Epidermal melanocyte (primary cell): ENCODE results near the gene MOB2.

Source experiments
- DNase-seq: peaks from one replicate; pipeline ENCODE4 v3.0.0; 2011; ENCODE audit warnings: low spot score; ENCODE audit not compliant: insufficient read length

Gene MOB2

DNA sequence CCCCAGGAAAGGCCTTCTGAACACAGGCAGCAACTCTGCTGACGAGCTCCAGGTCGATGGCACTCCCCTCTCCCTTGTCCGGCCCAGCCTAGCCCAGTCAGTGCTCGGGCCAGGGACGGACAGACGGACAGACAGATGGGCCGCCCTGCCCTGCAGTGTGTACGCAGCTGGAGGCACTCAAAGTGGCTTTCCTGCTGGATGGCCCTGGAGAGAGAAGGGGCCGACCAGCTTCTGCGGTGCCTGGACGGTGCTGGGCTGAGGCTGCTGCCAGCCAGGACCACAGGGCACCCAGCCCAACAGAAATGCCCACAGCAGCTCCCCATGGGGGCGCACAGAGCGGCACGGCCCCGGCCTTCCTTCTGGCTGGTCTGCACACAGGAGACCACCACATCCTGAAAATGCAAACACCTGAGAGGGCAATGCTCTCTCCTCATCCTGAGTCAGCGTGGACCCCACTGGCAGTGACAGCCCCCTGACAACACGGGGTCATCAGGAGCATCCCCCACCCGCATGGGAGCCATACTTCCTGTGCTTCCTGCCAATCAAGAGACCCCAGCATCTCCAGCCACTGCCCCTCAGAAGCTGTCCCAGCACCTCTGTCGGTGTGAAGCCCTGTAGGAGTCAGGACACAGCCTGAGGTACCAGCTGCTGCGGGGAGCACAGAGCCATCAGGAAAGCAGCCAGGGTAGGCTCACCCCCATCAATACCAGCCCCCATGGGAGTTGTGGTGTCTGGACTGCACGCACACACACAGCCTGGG, 692 bp upstream of the MOB2 start:
- no peak for DNase-seq

DNA sequence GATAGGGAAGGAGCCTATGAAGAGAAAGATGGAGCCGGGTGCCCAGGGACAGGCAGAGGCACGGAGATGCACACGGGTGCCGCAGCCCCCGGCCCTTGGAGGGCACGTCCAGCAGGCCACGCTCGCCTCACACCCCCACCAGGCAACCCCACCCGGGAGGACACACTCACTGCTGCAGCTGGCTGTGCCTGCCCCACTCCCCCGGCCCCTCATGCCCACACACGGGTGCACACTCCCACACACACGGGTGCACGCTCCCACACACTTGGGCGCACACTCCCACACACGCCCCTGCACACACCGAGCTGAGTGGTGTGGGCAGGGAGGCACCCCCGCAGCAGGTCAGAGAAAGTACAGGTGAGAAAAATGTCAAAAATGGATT, 1.1 kb downstream of the MOB2 start:
- DNase-seq: no peak

DNA sequence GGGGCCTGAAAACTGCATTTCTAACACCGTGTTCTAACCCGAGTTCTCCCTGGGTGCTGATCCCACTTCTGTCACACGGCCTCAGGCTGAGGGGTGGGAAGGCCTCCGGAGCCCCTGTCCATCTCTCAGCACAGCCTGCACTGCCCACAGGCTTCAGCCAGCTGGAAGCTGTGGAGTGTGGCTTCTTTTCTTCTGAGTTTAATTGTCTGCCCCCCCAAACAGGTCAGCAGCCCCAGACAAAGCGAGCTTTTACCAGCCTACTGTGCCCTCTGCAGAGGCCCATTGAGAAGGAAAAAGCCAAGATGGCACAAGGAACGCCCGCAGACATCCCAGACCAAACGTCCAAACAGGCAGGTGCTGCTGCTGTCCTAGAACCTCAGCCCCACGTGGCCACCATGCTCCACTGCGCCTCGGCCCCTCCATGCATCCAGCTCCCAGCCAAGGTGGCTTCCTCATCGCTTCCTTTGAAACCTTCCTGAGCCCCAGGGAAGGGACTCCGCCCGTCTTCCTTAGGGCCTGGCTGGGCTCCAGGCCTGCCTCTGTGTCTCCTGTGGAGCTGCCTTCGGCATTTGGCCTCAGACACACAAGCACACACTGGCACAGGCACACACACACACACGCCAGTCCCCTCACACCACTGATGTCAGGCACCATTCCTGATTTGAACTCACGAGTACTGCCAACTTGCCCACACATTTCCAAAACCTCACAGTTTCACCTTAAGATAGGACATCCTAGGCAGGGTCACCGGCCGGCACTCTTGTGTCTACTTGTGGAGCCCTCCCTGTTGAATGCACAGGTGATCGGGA, 1.7 kb downstream of the MOB2 start:
- no peak for DNase-seq

DNA sequence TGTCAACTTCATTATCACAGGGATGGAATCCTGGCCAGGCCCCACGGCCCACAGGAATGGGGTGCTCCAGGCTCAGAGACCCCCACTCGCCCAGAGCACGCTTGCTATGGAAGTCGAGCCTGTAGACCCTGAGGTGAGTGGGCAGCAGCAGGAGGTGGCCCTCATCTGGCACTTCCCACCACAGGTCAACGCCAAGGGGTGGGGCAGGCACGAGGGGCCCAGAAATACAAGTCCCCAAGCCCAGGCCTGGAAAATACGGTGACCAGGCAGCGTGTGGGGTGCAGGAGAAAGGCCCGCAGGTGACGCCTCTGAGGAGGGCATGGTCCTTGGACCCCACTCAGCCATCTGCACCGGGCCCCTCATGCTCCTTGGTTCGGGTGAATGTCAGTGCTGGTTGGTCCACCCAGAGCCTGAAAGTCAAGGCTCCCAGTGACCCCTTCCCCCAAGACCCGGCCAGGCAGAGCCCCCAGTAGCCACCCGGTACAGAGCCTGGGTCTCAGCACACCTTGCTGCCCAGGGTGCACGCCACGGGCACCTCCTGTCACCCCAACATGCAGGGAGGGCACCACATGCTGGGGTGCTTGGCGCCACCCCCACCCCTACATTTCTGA, 2.4 kb downstream of the MOB2 start:
- no peak for DNase-seq

DNA sequence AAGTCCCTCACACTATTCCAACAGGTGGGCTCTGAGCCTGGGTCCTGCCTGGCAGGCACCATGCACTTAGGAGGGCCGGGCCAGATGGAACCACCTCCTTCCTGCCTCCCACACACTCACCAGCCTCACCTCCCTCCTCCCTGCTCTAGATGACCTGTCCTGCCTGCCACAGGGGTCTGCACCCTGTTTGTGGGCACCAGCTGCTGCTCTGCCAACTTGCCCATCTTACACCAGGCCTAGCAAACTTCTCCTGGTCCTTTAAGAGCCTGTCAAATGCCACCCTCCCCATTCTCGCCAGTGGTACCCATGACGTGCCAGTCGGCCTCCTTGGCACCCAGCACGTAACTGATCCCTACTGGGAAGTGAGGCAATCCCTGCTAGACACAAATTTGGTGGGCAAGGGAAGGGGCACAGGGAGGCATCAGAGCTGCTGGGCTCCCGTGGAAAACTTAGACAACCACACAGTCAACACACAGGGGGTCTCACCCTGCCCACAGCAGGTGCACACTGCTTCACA, 3.1 kb downstream of the MOB2 start:
- DNase-seq: no peak

DNA sequence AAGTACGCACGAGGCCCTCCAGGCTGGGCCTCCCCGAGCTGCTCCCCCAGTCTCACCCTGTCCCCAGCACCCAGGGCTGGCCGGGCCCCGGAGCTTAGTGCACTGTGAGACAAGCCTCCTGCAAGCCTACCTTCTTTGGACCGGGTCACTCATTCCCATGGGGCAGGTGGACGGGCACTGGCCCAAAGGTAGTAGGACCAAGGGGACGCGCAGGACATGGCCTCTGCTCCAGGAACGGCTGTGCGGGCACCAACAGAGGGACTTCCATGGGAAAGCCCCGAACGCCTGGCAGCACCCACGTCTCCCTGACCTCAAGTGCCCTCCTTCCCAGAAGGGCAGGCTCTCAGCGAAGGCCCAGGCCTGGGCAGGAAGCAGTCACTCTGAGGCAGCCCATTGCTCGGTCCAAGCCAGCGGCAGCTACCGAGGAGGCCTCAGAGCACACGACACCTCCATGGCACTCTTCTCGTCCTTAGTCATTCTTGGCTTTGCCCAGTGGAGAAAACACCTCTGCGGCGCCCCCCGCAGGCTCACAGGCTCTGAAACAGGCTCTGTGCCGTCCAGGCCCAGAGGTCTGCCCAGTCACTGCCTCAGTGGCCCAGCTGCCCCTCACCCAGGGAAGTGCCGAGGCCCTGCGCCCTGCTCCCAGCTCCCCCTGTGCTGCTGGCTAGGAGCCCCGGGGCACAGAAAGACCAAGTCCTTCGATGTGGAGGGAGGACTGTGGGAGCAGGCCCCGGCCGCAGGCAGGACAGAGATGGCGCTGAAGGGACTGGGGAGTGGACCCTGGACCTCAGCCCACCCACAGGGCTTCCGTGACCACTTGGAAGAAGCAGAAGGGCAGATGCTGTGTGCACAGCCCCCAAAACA, 3.8 kb downstream of the MOB2 start:
- no peak for DNase-seq

DNA sequence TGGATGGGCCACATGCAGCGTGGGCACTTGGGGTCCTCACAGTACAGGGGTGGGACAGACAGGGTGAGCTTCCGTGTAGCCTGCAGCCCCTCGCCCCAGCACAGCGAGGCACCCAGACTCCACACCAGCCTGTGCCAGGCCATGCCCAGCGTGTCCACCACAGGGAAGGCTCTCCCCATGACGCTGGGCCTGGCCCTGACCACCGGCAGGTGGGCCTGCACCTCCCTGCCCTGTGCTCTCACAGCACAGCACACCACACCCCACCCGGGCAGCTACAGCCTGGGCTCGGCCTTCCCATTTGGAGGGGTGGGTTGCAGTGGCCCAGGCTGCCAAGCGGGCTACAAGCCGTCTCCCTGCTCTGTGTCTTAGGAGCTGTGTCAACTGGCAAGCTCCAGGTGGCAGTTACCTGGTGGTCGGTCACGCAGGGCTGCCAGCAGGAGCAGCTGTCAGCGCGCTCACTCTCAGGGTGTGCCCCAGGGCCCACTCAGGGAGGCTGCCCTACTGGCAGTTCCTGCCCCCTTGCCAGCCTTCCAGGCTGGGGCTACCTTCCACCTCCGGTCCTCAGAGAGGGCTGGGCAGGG, 4.6 kb downstream of the MOB2 start:
- no peak for DNase-seq

DNA sequence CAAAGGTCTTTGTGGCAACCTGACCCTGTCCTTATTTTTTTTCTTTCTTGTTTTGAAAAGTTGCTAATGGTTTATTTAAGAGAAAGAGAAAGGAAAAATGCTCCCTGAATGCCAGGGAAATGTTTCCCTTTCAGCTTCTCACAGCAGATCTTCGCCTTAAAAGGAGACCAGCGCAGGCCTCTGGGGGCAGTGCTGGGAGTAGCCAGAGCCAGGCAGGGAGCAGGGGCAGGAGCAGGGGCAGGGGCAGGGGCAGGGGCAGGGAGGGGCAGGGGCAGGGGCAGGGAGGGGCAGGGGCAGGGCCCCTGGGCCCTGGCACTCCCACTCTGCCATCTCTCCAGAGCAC, 5.1 kb downstream of the MOB2 start:
- no peak for DNase-seq

DNA sequence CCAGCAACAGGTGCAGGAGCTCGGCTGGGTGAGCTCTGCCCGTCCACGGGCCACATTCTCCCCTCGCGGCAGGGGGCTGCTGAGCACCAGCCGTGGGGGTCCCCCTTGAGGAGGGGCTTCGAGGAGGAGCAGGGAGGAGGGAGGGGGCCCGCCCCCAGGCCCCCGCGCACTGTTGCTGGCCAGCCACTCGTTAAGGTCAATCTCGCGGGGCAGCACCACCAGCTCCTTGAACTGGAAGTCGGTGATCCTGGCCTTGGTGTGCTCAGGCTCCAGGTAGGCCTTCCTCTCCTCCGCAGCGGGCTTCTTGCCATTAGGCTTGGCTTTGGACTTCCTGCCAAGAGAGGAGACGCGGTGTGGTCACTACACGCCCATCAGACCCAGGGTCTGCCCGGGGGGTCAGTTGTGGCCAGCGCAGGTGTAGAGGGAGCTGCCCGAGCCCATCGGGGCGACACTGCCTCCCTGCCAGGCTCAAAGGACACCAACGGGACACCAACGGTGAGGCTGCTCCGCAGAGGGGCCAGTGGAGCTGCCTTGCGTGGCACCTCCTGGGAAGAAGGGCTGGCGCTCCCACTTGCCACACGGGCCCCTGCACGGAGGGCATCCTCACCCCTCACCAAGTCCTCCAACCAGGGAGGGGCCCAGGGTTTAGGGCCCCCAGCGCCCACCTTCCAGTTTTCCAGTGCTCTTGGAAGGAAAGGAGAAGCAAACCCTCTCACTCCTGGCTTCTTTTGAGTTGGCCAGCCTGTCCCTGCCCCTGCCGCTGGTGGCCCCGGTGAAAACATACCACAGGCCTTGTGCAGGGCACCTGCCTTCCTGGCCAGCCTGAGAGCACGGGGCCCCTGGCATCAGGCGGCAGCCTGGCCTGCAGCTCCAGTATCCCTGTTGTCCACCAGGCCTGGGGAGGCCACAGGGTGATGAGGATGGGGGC, 5.8 kb downstream of the MOB2 start:
- DNase-seq: no peak

DNA sequence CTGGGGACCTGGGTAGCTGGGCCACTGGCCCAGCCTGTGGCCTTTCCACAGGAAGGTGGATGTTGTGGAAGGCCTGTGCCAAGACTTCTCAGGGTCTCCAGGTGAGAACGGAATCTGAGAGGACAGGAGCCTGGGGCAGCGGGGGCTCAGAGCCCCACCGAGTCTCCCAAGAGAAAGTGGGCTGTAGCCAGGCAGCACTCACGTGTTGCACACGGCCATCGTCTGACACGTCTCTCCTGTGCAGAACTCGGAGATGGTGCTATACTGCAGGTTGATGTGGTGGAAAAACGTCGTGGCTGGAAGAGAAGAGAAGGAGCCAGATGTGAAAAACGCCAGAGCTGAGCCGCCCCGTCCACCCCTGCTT, 6.4 kb downstream of the MOB2 start:
- no peak for DNase-seq

DNA sequence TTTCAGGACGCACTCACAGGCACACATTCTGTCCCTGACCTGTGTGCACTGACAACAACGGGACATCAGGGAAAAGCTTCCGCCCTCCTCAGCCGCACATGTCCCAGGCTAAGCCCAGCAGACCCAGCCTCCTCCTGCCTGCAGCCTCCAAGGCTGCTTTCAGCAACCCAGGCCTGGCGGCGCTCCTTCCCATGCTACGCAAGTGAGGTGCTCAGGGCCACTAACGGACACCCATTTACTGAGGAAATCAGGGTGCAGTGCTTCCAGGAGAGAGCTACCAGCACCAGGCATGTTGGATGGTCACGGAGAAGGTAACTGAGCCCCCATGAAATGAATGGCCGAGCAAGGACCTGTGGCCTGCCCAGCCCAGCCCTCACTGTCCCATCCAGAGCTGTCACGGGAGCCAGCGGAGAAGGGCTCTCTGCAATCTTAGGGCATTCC, 6.9 kb downstream of the MOB2 start:
- no peak for DNase-seq

DNA sequence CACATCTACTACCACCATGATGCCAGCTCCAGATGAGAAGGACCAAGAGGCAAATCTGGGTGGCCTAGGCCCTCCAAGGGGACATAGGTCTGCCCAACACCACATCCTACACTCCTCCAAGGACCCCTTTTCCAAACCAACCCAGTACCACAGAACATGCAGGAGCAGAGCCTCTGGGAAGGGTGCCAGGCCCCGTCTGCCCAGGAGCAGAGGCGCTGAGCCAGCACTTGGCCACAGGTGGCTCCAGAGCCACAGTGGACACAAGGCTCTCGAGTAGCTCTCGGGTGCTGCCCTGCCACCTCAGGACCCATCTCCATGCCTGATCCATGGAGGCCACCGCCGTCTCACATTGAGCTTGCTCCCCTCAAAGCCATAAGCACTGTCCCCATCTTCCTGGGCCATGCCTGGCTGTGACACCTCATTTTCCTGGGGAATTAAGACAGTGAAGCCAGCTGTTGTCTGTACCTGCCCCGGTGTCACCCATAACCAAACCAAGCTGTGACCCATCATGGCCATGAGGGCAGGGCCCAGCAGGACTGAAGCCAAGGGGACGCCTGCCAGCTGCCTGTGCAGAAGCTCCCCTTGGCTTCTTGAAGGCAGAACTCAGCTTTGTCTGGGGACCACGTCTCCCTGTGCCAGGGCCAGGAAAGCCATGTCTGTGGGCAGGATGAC, 7.4 kb downstream of the MOB2 start:
- DNase-seq: no peak

DNA sequence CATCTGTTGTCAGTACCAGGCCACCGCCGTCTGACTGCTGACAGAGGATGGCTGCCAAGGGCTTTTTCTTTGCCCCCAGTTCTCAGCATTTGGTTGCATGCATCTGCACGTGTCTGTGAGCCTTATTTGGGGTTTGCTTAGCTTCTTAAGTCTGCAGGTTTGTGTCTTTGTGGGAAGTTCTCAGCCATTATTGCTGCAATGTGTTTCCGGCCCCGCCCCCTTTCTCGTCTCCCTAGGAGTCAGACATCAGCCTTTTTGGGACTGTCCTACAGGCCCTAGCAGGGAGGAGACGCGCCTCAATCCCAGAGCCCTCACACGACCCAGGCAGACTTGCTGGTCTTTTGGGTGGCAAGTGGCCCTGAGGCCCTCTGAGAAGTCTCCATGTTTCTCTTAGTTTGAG, 8.0 kb downstream of the MOB2 start:
- no peak for DNase-seq

DNA sequence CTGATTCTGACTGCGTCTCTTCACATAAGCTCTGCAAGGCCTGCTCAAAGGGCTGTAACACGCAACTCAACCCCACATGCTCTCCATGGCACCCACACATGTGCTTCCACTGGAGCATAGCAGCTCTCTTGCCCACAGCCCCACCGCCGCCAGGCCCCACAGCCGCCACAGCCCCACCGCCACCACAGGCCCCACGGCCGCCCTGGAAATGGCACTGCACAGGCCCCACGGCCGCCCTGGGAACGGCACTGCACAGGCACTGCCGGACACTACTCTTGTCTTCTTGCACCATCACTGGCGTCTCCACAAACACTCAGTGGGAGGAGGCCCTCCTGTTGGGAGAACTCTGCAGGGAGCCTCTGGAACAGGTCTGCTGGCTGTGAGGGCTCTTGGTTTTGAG, 8.6 kb downstream of the MOB2 start:
- DNase-seq: no peak

DNA sequence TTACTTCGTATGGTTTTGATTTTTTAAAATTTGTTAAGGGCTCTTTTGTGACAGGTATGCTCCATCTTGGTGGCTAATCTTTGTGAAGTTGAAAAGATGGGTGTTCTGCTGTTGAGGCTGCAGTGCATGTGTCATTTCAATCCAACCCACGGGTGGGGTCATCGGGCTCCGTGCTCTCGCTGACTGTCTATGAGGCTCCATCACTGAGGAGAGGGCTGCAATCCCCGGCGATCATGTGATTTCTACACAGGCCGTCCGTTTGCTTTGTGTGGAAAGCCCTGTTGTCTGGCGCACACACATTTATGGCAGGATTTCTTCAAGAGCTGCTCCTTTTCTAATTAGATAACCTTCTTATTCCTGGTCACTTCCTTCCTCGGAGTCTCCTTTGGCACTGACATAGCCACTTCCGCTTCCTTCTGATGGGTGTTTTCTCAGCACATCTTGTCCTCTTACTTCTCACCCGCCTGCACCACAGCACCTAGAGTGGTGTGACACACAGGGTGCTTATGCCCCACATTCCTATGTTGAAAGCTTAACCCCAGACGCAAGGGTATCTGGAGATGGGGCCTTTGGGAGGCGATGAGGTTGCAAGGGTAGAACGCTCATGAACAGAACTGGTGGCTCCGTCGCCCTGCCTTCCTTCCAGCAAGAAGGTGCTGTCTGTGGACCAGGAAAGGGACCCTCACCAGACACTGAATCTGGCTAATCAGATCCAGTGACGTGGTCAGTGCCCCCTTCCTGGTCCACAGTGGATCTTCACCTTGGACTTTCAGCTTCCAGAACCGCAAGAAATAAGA, 9.4 kb downstream of the MOB2 start:
- no peak for DNase-seq

DNA sequence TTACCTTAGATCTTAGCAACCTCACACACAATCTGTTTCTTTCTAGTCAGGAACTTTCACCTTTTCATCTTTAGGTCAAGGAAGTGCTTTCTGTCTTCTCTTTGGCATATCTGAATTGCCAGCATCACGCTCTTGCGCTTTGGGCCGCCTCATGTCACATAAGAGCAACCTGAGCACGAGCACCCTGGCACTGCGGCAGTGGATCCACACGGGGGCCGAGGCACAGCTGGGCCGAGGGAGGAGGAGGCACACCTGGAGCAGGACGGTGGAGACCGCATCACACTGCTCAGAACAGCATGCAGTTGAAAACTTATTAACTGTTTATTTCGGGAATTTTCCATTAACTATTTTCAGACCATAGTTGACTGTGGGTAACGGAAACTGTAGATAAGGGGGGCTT, 10.7 kb downstream of the MOB2 start:
- DNase-seq: no peak

DNA sequence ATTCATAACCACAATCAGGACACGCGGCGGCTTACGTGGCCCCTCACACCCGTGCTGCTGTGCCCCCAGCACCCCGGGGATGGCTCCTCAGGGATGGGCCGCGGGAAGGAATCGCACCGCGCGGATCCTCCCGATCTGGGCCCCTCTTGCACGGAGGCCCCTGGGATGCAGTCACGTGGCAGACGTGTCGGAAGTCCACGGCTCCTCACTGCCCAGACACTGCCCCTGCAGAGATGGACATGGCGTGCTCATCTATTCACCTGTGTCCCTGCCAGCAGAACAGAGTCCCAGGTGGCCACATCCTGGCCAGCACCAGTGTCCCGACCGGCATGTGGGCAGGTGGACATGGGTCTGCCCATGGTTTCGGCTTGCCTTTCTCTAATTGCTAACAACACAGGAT, 12.8 kb downstream of the MOB2 start:
- DNase-seq: no peak

DNA sequence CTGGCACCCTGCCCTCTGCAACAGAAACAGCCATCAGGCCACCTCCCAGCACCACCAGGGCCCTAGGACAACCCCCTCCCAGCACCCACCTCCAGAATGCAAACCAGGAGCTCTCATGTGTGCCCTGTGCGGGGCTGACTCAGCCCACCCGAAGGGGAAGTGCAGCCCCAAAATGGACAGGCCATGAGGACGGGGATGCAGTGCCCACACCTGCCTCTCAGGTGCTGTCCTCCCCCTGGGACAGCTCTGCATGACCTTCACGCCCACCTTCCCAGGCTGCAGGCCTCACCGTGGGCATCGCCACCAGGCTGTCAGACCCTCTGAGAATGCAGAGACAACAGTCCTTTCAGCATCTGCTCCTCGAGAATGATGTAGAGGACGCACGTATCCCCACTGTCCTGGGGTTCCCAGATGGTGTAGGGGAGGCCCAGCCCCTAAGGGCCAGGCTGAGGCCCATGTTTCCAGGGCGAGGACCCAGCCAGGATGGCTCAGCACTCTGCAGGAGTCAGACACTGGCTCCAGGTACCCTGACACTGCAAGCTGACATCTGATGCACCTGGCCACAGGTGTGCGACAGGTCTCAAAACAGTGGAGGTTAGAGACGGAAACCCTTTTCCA, 13.5 kb downstream of the MOB2 start:
- DNase-seq: no peak
